GM10248 (cell line): Measurements from ENCODE around the gene OLAH.

Experiments used
- CTCF ChIA-PET: fragments of 300-600 bp; sonication (Branson Sonifier 250); formaldehyde crosslinking; extraction: SDS; loops from one replicate; lab custom pipeline; 2021; ENCODE audit warnings: antibody characterized with exemption; lab: Yijun Ruan, JAX
- POLR2A ChIA-PET: fragments of 350-650 bp; sonication (Branson Sonifier 250); formaldehyde crosslinking; extraction: SDS; loops from one replicate; lab custom pipeline; 2020; ENCODE audit warnings: antibody characterized with exemption; lab: Yijun Ruan, JAX
- DNase-seq: peaks from one replicate; pipeline ENCODE4 v3.0.0; 2012; ENCODE audit errors: extremely low spot score
- TF ChIP-seq, protein P1 (sequence below): IDR thresholded peaks from 2 replicates; pipeline ENCODE4 v1.5.1; 2012; ENCODE audit warnings: mild to moderate bottlenecking, low read depth; ENCODE audit errors: extremely low read depth, missing control alignments, control extremely low read depth

OLAH gene

DNA sequence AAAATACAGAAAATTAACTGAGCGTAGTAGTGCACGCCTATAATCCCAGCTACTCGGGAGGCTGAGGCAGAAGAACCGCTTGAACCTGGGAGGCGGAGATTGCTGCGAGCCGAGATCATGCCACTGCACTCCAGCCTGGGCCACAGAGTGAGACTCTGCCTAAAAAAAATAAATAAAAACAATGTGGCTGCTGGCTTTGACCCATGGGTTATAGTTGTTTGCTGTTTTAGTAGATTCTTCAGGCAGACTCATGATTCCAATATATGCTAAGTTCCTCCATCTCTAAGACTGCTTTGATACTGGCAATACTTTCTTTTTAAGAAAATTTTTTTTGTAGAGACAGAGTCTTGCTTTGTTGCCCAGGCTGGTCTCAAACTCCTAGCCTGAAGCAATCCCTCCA, 8.4 kb downstream of the OLAH start:
- no peak for DNase-seq
- ChIA-PET POLR2A (no interaction called here), CTCF (no interaction called here)
- TF ChIP-seq, protein P1, sequence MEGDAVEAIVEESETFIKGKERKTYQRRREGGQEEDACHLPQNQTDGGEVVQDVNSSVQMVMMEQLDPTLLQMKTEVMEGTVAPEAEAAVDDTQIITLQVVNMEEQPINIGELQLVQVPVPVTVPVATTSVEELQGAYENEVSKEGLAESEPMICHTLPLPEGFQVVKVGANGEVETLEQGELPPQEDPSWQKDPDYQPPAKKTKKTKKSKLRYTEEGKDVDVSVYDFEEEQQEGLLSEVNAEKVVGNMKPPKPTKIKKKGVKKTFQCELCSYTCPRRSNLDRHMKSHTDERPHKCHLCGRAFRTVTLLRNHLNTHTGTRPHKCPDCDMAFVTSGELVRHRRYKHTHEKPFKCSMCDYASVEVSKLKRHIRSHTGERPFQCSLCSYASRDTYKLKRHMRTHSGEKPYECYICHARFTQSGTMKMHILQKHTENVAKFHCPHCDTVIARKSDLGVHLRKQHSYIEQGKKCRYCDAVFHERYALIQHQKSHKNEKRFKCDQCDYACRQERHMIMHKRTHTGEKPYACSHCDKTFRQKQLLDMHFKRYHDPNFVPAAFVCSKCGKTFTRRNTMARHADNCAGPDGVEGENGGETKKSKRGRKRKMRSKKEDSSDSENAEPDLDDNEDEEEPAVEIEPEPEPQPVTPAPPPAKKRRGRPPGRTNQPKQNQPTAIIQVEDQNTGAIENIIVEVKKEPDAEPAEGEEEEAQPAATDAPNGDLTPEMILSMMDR, result no peak

DNA sequence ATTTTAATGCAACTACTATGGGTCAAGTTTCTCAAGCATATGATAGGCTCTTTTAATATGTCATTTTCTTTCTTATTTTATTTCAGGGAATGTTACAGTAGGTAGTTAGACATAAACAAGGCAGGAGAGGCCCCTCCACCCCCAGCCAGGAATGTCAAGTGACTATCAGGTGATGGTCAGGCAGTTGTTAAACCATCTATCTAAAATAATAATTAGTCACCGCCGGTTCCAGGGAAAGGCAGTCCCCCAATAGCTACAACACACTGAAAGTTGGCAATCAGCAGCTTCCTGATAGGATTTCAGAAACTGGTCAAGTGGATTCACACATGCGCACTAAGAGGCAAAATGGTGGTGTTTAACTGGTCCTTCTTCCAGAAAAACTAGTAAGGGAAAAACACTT, 9.3 kb downstream of the OLAH start:
- ChIA-PET CTCF (no interaction called here), POLR2A (no interaction called here)
- DNase-seq, result no peak
- TF ChIP-seq, protein P1, result no peak

GRCh38 chr10:15058689-15059088, 14.9 kb downstream of the OLAH start:
- ChIA-PET POLR2A (no interaction called here), CTCF (no interaction called here)
- TF ChIP-seq, protein P1, result no peak
- no peak for DNase-seq

DNA sequence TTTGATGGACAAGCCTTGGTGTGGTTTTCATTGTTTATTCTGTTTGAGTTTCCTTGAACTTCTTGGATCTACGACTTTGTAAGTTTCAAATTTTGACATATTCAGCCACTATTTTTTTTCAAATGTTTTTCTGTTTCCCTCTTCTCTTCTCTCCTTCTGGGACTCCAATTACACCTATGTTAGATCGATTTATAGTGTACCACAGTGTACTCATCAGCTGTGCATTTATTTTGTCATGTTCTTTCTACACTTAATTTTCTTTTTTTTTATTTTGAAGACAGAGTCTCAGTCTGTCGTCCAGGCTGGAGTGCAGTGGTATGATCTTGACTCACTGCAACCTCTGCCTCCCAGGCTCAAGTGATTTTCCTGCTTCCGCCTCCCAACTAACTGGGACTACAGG, 16.2 kb downstream of the OLAH start:
- ChIA-PET POLR2A (no interaction called here), CTCF (no interaction called here)
- no peak for DNase-seq
- TF ChIP-seq, protein P1, result no peak

- ChIA-PET POLR2A (no interaction called here), CTCF (no interaction called here)
- TF ChIP-seq, protein P1, result no peak
- no peak for DNase-seq
These were observed 16.9 kb downstream of the OLAH start for GRCh38 chr10:15060638-15061037.

GRCh38 chr10:15067154-15067553, 23.4 kb downstream of the OLAH start:
- ChIA-PET CTCF (interaction anchor here (1.1 kb wide), 1 partner anchor 38 kb away, joined by 3 read pairs; no protein-coding TSS in a partner anchor), POLR2A (no interaction called here)
- TF ChIP-seq, protein P1, result no peak
- no peak for DNase-seq

GRCh38 chr10:15068802-15069201, 25.1 kb downstream of the OLAH start:
- no peak for DNase-seq
- ChIA-PET POLR2A (no interaction called here), CTCF (no interaction called here)
- TF ChIP-seq, protein P1, result no peak
